Activated CD4-positive, alpha-beta T cell treated with anti-CD3 and anti-CD28 coated beads for 36 hours (primary cell): Measurements from ENCODE around the gene MT1M. TPM values are rescaled to one million over a fixed set of nuclear protein-coding genes. Genes with fewer than 3 reads are reported as not detected.
A peak's percentile ranks its signal among the peaks of the same experiment; 100 is the strongest.
"Not testable (repeated sequence)": the region's sequence is repeated elsewhere in the genome, so short reads cannot be mapped to it uniquely, and the experiment has no call there.

Experiments used
- ATAC-seq: fragments of 200-7000 bp; cut with Tn5 transposase; one replicate; pipeline ENCODE4 v1.10.0; 2021; ENCODE audit warnings: mild to moderate bottlenecking, moderate library complexity
- CTCF ChIA-PET: fragments of 350-600 bp; sonication (Branson Sonifier 250); formaldehyde crosslinking; loops from one replicate; lab custom pipeline; 2021; ENCODE audit warnings: antibody characterized with exemption; lab: Charles Lee
- POLR2A ChIA-PET: fragments of 350-600 bp; sonication (Branson Sonifier 250); formaldehyde crosslinking; loops from one replicate; lab custom pipeline; 2021; ENCODE audit warnings: antibody characterized with exemption, inconsistent platforms; lab: Charles Lee
- DNase-seq: peaks from one replicate; pipeline ENCODE4 v3.0.0-alpha.2; 2020
- H3K27ac Mint-ChIP-seq: one replicate; pipeline ENCODE4 v1.8.0; 2021; ENCODE audit warnings: mixed read lengths
- H3K27me3 Mint-ChIP-seq: one replicate; pipeline ENCODE4 v1.8.0; 2021; ENCODE audit warnings: mixed read lengths
- H3K36me3 Mint-ChIP-seq: one replicate; pipeline ENCODE4 v1.8.0; 2021; ENCODE audit warnings: low read depth, mixed read lengths
- H3K4me1 Mint-ChIP-seq: one replicate; pipeline ENCODE4 v1.8.0; 2021; ENCODE audit warnings: mixed read lengths
- H3K4me3 Mint-ChIP-seq: one replicate; pipeline ENCODE4 v1.8.0; 2021; ENCODE audit warnings: mild to moderate bottlenecking, moderate library complexity, mixed read lengths
- H3K9me3 Mint-ChIP-seq: one replicate; pipeline ENCODE4 v1.8.0; 2021; ENCODE audit warnings: low read depth, mixed read lengths
- intact Hi-C, 2 experiments: fragments of 100-400 bp; cut with DNase I in 1 of 2; cut with micrococcal nuclease in 1 of 2; formaldehyde crosslinking; loops; one replicate each; pipeline versions ENCODE4 v1.14.2 to v1.15.1; 2022 to 2024; cut with DNase I, micrococcal nuclease
- total RNA-seq, 2 experiments: library from RNA; stranded (reverse); gene quantifications; one replicate each; pipeline ENCODE4 v1.2.3, GENCODE V29; 2021

MT1M gene
- total RNA-seq = not detected

- H3K4me1 Mint-ChIP-seq = peaks cover 18% of the 10 kb centered on the region
- H3K9me3 Mint-ChIP-seq = no peaks in the 10 kb centered on the region
- ChIA-PET CTCF (interaction anchor here (1.2 kb wide), 1 partner anchor 27 kb away, joined by 3 read pairs; no protein-coding TSS in a partner anchor), POLR2A (no interaction called here)
- ATAC-seq = no peak
- intact Hi-C loops = no loop called here
- DNase-seq = peak; percentile 22
- H3K27me3 Mint-ChIP-seq = peaks cover 60% of the 10 kb centered on the region
- no peaks in the 10 kb centered on the region for H3K36me3 Mint-ChIP-seq
- no peak within 1 kb of the TSS for H3K27ac Mint-ChIP-seq
- peak within 1 kb of the TSS; percentile 52 for H3K4me3 Mint-ChIP-seq
Observed at GRCh38 chr16:56632156-56632847, at the start of gene MT1M. Gene MT1M, plus strand, starts transcription at chr16:56632659. Its CDS starts 73 bp downstream, at chr16:56632732.

- intact Hi-C loops, ATAC-seq, DNase-seq, H3K27me3 Mint-ChIP-seq, H3K36me3 Mint-ChIP-seq, H3K4me1 Mint-ChIP-seq, H3K27ac Mint-ChIP-seq, H3K9me3 Mint-ChIP-seq, H3K4me3 Mint-ChIP-seq: not testable (repeated sequence)
- CTCF ChIA-PET = interaction anchor here (2.1 kb wide), 1 partner anchor 118 kb away, joined by 5 read pairs; no protein-coding TSS in a partner anchor
- POLR2A ChIA-PET = interaction anchor here (0.6 kb wide), 1 partner anchor 25 kb away, joined by 3 read pairs; the partner anchor contains the start of gene MT2A
Observed at GRCh38 chr16:56582911-56583310, 49.5 kb upstream of the MT1M start.

GRCh38 chr16:56583351-56584168 is 48.9 kb upstream of the MT1M start:
- H3K4me1 Mint-ChIP-seq = no peaks in the 10 kb centered on the region
- POLR2A ChIA-PET = interaction anchor here (0.6 kb wide), 1 partner anchor 25 kb away, joined by 3 read pairs; the partner anchor contains the start of gene MT2A
- H3K9me3 Mint-ChIP-seq = no peaks in the 10 kb centered on the region
- H3K27ac Mint-ChIP-seq = no peak overlapping the region
- CTCF ChIA-PET = interaction anchor here (2.1 kb wide), 1 partner anchor 117 kb away, joined by 5 read pairs; no protein-coding TSS in a partner anchor
- intact Hi-C loops = no loop called here
- peaks cover 8% of the 10 kb centered on the region for H3K27me3 Mint-ChIP-seq
- no peaks in the 10 kb centered on the region for H3K36me3 Mint-ChIP-seq
- no peak overlapping the region for H3K4me3 Mint-ChIP-seq
- DNase-seq = no peak
- no peak for ATAC-seq

- H3K27me3 Mint-ChIP-seq = peaks cover 13% of the 10 kb centered on the region
- no peak for ATAC-seq
- peaks cover 4% of the 10 kb centered on the region for H3K4me1 Mint-ChIP-seq
- intact Hi-C loops = no loop called here
- ChIA-PET CTCF (interaction anchor here (1.7 to 1.8 kb wide), 2 partner anchors 8 to 16 kb away, joined by 6 read pairs; no protein-coding TSS in a partner anchor), POLR2A (no interaction called here)
- H3K9me3 Mint-ChIP-seq = no peaks in the 10 kb centered on the region
- H3K4me3 Mint-ChIP-seq = no peak overlapping the region
- H3K27ac Mint-ChIP-seq = no peak overlapping the region
- no peaks in the 10 kb centered on the region for H3K36me3 Mint-ChIP-seq
- no peak for DNase-seq
Observed at GRCh38 chr16:56584276-56584675, 48.2 kb upstream of the MT1M start.

GRCh38 chr16:56588781-56589140 is 43.7 kb upstream of the MT1M start:
- Mint-ChIP-seq H3K4me1 (peaks cover 10% of the 10 kb centered on the region), H3K36me3 (no peaks in the 10 kb centered on the region), H3K27me3 (peaks cover 21% of the 10 kb centered on the region)

GRCh38 chr16:56589141-56590039 is 43.1 kb upstream of the MT1M start, which contains the start of gene MT3:
Gene MT3, plus strand, starts transcription at chr16:56589528. Its CDS starts 63 bp downstream, at chr16:56589591.
- no peaks in the 10 kb centered on the region for H3K9me3 Mint-ChIP-seq
- intact Hi-C loops = no loop called here
- peak; percentile 87 for ATAC-seq
- no peaks in the 10 kb centered on the region for H3K36me3 Mint-ChIP-seq
- peaks cover 10% of the 10 kb centered on the region for H3K4me1 Mint-ChIP-seq
- ChIA-PET POLR2A (no interaction called here), CTCF (interaction anchor here (0.6 to 0.9 kb wide), 2 partner anchors 16 to 45 kb away, joined by 3 to 4 read pairs; no protein-coding TSS in a partner anchor)
- peak within 1 kb of the TSS; percentile 75 for H3K4me3 Mint-ChIP-seq
- H3K27ac Mint-ChIP-seq = peak within 1 kb of the TSS; percentile 77
- peak; percentile 72 for DNase-seq
- H3K27me3 Mint-ChIP-seq = peaks cover 21% of the 10 kb centered on the region

More at GRCh38 chr16:56588781-56589140, 43.7 kb upstream of the MT1M start:
- Mint-ChIP-seq H3K4me3 (peak overlapping the region; percentile 75), H3K9me3 (no peaks in the 10 kb centered on the region), H3K27ac (peak overlapping the region; percentile 77)
- DNase-seq (no peak), ATAC-seq (peak; percentile 13)
- POLR2A ChIA-PET = no interaction called here
- CTCF ChIA-PET = interaction anchor here (0.9 kb wide), 1 partner anchor 17 kb away, joined by 3 read pairs; no protein-coding TSS in a partner anchor
- intact Hi-C loops = no loop called here

GRCh38 chr16:56591377-56592060 is 40.9 kb upstream of the MT1M start:
- H3K27me3 Mint-ChIP-seq = peaks cover 20% of the 10 kb centered on the region

GRCh38 chr16:56593573-56594291 is 38.7 kb upstream of the MT1M start:
- no peaks in the 10 kb centered on the region for H3K36me3 Mint-ChIP-seq
- ATAC-seq (no peak), DNase-seq (no peak)
- intact Hi-C loops = no loop called here
- no peaks in the 10 kb centered on the region for H3K9me3 Mint-ChIP-seq
- no peak overlapping the region for H3K27ac Mint-ChIP-seq
- CTCF ChIA-PET = no interaction called here
- POLR2A ChIA-PET = no interaction called here
- H3K4me3 Mint-ChIP-seq = no peak overlapping the region
- H3K4me1 Mint-ChIP-seq = peaks cover 14% of the 10 kb centered on the region
- peaks cover 13% of the 10 kb centered on the region for H3K27me3 Mint-ChIP-seq

More at GRCh38 chr16:56591377-56592060, 40.9 kb upstream of the MT1M start:
- Mint-ChIP-seq H3K4me1 (peaks cover 10% of the 10 kb centered on the region), H3K4me3 (no peak overlapping the region), H3K9me3 (no peaks in the 10 kb centered on the region), H3K27ac (no peak overlapping the region), H3K36me3 (no peaks in the 10 kb centered on the region)
- intact Hi-C loops = no loop called here
- ChIA-PET CTCF (interaction anchor here (0.6 to 2.0 kb wide), 9 partner anchors 9 to 648 kb away, joined by 3 to 13 read pairs (median 4); no protein-coding TSS in a partner anchor), POLR2A (no interaction called here)
- no peak for DNase-seq
- ATAC-seq = no peak

- H3K4me3 Mint-ChIP-seq = no peak overlapping the region
- H3K27ac Mint-ChIP-seq = no peak overlapping the region
- H3K9me3 Mint-ChIP-seq = no peaks in the 10 kb centered on the region
- CTCF ChIA-PET = no interaction called here
- H3K36me3 Mint-ChIP-seq = no peaks in the 10 kb centered on the region
- POLR2A ChIA-PET = no interaction called here
- intact Hi-C loops = no loop called here
- DNase-seq (no peak), ATAC-seq (no peak)
- peaks cover 11% of the 10 kb centered on the region for H3K4me1 Mint-ChIP-seq
- H3K27me3 Mint-ChIP-seq = peaks cover 10% of the 10 kb centered on the region
Observed at GRCh38 chr16:56594292-56594619, 38.2 kb upstream of the MT1M start.
